Stimulated activated CD8-positive, alpha-beta memory T cell treated with anti-CD3 and anti-CD28 coated beads, Interleukin-7, amount 100 ng/mL, for 48 hours (primary cell): ENCODE results near the gene KRT77.
"Not testable (repeated sequence)": the region's sequence is repeated elsewhere in the genome, so short reads cannot be mapped to it uniquely, and the experiment has no call there.

ENCODE experiments used
- DNase-seq, 2 donors: peaks; one replicate each; pipeline ENCODE4 v3.0.0-alpha.2; 2020; ENCODE audit warnings: low read depth in 1 of 2; ENCODE audit errors: extremely low read depth in 1 of 2

The KRT77 gene

DNA sequence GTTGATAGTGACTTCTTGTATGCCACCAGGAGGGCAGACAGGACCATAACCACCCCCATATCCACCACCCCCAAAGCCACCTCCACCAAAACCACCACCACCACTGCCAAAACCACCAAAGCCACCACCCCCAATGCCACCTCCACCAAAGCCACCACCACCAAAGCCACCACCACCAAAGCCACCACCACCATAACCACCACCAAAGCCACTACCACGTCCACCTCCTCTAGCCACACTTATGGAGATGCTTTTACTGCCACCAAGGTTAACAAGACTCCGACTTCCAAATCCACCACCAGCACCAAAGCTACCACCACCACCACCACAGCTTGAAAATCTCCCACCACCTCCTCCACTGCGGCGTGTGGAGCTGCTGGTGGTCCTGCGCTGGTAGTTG is 23.4 kb downstream of the KRT77 start:
- no peak for DNase-seq

DNA sequence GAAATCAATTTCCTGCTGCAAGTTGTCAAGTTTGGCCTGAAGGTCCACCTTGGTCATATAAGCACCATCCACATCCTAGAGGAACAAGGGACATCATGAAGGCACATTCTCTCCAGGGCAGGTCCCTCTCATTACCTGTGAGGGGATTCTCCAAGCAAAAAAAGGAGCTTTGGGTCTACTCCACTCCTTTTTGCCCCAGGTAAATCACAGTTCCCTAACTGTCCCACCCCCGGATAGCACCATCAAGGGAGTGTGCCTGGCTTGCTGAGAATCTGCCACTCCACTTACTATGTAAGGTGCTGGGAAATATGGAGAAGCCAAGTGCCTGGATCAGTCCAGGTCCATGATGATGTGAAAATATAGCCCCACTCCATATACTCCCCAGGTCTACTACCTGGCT is 25.7 kb downstream of the KRT77 start:
- no peak for DNase-seq

DNA sequence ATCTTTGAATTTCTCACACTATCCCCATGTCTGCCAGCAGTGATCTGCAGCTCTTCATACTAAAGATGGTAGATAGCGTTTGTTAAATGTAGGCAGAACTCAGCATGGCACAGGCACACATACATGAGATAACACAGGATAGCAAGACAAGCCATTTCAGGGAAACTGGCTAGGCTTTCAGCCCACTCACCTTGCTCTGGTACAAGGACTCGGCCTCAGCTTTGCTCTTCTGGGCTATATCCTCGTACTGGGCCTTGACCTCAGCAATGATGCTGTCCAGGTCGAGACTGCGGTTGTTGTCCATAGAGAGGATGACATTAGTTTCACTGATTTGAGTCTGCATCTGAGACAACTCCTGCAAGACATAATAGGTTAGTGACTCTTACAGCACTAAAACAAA is 26.2 kb downstream of the KRT77 start:
- no peak for DNase-seq

DNA sequence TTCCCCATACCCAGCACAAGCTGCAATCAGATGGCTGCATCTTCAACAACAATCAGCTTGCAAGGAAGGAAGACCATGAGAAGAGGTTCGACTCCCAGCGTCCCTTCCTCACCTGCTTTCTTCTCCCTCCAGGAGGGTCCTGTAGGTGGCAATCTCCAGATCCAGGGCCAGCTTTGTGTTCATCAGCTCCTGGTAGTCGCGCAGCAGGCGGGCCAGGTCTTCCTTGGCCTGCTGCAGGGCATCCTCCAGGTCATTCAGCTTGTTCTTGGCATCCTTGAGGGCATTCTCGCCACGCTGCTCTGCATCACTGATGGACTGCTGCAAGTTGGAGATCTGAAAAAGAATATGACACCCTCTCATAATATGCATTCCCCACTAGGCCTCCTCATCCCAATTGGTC is 27.2 kb downstream of the KRT77 start:
- no peak for DNase-seq

DNA sequence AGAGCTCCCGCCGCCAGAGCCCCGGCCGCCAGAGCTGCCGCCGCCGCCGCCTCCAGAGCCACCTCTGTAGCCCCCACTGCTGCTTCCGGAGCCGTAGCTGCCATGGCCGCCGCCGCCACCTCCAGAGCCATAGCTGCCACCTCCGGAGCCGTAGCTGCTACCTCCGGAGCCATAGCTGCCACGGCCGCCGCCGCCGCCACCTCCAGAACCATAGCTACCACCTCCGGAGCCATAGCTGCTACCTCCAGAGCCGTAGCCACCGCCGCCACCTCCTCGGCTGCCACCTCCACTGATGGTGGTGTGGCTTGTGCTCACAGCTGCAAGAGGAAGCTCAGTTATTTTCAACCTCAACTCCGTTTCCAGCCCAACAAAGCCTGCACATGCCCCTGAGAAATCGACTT is 28.0 kb downstream of the KRT77 start:
- DNase-seq = no peak

DNA sequence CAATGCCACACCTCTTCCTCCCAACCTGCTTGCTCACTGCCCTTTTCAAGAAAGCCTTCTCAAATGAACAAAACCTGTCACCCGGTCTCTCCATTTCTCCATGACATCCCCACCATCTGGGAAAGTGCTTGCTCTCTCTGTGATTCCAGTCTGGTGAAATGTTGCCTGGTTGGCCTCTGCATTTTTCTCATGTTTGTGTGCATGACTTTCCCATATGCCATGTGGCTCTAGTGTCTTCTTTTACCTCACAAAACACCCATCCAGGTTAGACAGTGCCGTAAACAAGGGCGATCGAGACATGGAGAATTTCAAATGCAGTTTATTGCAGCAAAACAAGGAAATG is 28.9 kb downstream of the KRT77 start:
- no peak for DNase-seq

DNA sequence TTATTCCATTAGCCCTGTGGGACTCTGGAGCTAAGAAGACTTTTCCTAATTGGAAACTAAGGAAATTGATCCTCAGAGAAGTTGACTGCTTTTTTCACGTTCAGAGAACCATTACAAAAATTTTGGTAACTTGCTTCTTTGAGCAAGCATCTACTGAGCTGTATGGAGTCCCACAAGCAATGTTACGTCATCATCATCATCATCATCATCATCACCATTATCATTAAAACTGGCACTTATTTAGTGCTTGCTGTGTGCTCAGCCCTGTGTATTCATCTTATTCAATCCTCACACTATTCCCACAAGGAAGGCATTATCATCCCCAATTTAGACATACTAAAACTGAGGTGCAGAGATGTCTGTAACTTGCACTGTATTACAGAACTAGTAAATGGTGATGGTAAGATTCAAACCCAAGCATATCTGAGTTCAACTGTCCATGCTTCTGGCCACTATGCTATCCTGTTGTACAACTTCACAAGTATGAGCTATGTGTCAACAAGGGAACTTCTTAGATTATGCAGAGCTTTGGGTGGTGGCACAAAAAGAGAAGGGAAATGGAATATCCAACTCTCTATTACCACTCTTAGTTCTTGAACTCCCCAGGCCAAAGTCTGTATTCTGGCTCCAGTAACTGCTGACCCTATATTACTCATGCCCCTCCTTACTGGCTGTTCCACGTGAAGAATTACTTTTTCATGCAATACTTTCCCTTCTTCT is 29.5 kb downstream of the KRT77 start:
- DNase-seq = no peak

DNA sequence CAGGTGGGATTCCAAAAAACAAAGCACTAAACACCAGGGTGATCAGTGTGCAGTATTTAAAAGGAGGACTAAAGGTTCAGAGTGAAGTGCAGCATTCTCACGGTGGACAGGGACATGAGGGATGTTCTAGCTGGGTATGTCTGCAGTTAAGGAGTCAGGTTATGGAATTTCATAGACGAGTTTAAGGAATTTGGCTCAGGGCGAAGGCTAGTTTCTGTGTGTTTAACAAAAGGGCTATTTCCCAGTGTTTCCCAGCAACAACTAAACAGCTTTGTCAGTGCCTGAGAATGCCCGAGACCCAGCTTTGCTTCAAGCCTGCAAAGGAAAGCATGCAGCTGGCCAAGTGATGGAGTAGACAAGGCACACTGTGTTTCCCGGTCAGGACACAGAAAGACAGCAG is 30.1 kb downstream of the KRT77 start:
- DNase-seq = no peak

DNA sequence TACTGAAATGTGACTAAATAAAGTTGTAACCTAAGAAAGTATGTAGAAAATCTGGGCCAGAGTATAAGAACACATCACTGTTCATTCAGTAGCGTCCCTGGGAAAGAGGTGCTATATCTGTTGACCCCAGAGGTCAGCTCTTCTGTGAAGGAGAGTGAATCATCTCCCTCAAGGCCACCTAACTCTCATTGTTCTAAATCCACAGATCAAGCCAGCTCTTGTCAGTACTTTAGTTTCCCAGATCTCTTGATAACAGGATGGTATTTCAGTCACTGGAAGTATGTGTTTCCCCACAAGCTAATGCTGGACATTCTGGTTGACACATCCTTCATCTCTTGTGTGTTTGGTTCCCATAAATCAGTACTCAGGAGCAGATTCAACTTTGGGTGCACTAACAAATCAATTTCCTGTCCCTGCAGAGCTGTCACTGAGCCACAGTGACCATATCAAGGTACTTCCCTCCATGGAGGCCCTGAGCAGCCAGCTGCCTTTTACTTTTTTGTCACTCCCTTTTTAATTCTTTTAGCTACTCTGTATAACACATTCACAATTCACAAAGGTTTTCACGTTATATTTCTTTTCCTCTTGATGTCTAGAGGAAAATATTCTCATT is 30.9 kb downstream of the KRT77 start:
- DNase-seq = no peak

DNA sequence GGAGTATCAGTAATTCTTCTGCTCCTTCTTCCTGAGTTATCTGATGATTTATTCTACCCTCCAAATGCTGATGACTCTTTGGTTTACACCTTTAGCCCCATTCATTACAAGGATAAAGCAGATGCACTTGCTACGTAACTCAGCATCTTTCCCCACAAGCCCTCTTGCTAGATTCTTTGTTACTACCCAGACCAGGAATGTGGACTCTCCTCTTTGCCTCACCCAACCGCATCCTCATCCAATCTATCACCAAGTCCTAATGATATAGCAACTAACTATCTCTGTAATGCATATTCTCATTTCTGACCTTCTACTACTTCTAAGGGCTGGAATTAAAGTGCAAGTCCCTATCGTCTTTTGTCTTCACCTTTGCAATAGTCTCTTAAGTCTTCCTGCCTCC is 32.4 kb downstream of the KRT77 start:
- DNase-seq = no peak

DNA sequence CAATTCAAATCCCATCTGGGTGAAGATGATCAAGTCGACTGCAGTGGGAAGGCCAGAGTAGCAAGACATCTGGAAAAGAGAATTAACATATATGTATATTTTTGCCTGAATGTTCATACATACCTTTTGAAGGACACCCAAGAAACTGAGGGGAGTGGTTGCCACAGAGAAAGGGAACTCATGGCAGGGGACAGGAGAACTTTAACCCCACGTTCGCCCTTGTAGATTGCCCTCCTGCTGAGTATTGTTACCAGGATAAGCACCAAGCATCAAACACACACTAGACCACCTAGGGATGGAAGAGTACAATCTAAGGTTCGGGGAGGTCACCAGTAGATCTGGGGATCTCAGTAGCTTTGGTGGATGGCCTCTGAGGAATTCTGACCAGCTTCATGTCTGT is 32.8 kb downstream of the KRT77 start:
- no peak for DNase-seq

DNA sequence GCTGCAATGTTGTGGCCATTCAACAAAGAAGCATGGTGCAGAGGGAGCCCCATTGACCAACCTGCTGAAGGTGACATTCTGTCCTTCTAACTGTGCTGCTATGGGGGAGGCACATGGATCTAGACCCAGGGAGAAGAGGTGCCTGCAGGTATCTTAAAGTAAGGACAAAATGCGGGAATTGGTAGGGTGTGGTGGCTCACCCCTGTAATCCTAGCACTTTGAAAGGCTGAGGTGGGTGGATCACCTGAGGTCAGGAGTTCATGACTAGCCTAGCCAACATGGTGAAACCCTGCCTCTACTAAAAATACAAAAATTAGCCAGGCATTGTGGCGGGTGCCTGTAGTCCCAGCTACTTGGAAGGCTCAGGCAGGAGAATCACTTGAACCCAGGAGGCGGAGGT is 33.4 kb downstream of the KRT77 start:
- DNase-seq = not testable (repeated sequence)

DNA sequence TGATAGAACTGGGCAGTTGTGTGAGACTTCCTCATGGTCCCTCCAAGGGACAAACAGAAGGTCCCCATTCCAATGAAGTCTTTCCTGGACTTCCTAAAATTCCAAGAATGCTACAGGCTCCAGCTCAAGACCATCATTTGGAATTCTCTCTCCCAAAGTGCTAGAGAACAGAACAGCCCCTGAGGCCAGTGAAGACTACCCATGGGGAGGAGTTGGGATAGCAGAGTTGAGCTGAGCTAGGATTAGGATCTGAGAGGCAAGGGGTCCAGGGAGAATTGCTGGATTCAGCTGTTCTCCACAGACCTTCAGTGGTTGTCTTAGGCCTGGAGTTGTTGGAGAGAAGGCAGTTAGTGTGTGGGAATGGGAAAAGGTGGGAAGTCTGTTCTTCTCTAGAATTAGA is 33.9 kb downstream of the KRT77 start:
- DNase-seq = no peak

DNA sequence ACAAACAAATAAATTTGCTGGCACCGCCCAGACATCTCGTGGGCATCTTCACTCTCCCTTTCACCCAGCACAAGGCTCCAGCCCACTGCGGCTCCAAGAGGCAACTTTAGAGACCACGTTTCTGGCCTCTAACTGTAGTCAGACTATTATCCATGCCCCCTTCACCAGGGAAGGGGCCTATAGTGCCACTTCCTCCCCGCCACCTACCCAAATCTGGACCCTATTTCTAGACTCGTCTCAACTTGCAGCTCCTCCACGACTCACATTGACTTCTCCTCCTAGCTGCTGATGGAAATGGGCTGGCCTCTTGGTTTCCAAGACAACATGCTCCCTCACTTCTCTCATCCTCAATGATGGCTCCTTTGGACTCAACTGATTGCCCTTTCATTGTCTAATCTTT is 35.4 kb downstream of the KRT77 start:
- no peak for DNase-seq

DNA sequence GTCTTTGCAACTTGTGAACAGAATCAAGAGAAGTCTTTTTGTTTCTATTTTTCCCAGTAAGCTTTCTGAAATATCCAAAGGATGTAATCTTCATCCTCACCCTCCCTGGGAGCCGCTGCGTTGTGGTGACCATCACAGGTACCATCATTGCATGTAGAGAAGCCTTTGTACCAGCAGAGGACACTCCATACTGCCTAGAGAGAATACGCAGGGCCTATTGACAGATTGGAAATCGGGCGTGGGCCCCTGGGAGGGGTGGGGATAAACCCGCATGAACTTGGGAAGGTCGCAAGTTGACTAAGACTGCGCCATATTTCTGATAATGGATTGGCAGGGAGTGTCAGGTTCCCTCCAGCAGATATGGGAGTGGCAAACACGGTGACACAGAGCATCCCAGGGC is 35.8 kb downstream of the KRT77 start:
- no peak for DNase-seq

DNA sequence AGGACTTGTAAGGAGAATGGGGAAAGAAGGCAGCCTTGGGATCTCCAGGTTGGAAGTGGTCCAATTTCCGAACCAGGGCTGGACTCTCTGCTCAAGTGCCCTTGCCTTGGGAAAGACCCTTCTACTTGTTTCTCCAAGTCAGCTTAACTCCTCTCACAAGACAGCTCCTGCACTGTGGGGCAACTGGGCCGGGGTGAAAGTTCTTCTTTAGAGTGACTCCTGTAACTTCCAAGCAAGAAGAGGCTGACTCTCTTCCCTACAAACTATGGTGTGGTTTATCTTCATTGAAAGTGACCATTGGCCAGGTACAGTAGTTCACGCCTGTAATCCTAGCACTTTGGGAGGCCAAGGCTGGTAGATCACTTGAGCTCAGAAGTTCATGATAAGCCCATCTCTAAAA is 36.9 kb downstream of the KRT77 start:
- no peak for DNase-seq

DNA sequence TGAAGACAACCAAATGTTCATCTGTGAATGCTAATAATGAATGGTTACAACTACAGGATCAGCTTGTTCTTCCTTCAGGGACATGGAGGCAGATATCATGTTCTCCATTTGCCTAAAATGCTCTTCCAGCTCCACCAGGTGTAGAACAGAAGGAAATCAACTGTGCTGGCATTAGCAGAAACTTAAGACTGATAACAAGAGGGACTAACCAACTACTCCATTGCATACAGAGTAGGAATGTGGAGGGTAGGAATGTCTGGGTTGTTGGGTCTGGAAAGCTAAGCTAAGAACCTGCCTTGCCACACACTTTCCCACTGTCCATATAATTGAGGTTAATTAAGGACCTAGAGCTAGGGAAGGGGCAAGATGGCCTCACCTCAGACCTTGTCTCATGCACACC is 39.9 kb downstream of the KRT77 start:
- no peak for DNase-seq

DNA sequence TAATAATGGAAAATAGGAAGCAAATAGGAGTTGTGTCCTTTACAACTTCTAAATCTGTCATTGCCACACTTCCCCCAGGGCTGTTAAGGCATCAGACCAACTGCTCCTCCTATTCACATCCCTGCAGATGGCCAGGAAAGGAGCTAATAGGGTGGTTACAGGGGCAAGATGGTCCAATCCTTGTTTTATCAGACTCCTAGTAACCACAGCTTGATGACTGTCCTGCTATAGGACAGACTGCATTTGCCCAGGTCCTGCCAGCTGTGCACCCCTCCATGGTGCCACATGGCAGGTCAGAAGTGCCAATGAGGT is 40.5 kb downstream of the KRT77 start:
- no peak for DNase-seq

DNA sequence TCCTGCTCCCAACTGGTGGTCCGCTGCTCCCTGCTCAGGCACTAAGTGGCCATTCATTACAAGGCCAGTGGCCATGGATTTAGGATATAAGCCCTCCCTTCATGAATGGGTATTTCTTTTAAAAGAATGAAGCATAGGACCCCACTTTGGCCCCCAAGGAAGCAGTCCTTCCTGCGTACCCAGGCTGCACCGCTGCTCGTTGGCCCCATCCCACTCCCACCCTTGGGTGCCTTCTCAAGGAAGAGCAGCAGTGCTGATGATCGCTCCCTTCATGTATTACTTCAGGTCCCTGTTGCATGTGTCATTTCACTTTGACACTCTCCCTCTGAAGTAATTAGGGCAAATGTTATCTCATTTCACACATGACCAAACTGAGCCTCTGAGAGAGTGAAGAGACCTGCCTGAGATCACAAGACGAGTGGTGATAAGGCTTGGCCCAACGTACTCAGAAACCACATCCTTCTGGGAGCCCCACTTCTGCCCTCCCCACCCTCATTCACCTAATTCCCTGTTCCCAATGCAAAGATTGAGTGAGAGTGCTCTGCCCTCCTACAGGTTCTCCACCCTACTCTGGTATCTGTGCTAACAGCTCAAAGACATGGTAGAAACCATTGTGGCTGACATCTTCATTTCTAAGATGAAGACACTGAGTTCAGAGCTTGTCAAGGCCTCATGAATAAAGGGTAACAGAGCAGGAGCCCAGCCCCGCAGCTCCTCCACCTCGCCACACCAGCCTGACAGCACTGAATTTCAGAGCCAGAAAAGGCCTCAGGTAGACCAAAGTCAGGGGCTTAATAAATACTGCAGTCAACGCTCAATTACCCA is 41.0 kb downstream of the KRT77 start:
- no peak for DNase-seq

DNA sequence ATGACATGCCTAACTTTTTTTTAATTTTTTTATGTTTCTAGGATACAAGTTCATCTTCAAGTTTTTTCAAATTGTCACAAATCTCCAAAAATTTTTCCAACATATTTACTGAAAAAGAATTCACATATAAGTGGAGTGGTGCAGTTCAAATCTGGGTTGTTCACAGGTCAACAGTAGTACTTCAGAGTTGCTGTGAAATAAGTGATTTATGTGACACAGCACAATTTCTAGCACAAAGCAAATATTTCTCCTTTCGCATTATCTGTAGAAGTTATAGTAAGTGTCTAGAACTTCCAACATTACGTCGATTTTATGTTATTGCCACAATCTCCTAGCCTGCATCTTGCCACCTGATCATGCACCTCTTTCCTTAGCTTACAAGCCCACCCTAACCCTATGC is 41.7 kb downstream of the KRT77 start:
- DNase-seq = no peak

DNA sequence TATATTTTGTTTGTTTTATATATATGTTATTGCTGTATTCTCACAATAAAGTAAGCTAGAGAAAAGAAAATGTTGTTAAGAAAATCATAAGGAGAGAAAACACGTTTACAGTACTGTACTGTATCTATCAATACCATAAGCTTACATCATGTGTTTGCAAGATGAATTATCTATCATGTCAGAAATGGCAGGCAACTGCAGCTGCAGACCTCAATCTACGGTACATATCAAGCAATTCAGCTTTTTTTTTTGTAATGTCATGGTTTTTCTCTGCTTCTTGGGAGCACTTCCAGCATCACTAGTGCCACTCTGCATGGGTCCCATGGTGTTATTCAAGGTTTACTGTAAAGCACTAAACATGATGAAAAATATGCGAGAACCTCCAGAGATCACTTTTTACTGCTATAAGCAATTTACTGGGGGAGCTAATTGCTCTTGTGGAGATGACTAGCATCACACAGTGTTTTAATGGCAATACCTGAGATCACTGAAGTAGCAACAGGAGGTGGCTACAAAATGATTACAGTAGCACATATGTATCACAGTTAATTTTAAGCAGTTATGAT is 42.3 kb downstream of the KRT77 start:
- no peak for DNase-seq

DNA sequence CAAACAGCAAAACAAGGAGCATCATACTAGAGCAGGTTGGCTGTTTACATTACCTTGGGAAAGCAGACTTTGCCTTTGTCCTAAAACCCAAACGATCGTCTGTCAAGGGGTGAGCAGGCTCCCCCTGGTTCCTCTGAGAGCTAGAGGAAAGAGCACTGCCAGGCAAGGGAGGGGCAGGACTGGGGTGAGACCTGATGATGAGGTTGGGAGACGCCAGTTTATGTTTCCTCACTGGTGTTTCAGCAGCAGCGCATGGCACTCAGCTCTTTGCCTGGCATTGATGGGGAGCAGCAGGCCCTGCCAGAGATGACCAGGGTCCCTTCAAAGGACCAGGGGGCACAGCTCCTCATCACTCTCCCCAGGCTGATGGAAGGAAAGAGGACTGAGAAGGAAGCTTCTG is 43.4 kb downstream of the KRT77 start:
- no peak for DNase-seq
